GM21528 (cell line): ENCODE measurements around the gene NUCKS1.
"Not testable (repeated sequence)": the region's sequence is repeated elsewhere in the genome, so short reads cannot be mapped to it uniquely, and the experiment has no call there.

Experiments
- ATAC-seq: cut with Tn5 transposase; IDR thresholded peaks from one replicate; pipeline ENCODE4 v1.9.1; 2021; ENCODE audit warnings: mild to moderate bottlenecking, moderate library complexity; ENCODE audit not compliant: unreplicated experiment, low FRiP score

NUCKS1 gene

GRCh38 chr1:205735218-205735617 lies 14.8 kb downstream of the NUCKS1 start:
- ATAC-seq, result no peak

DNA sequence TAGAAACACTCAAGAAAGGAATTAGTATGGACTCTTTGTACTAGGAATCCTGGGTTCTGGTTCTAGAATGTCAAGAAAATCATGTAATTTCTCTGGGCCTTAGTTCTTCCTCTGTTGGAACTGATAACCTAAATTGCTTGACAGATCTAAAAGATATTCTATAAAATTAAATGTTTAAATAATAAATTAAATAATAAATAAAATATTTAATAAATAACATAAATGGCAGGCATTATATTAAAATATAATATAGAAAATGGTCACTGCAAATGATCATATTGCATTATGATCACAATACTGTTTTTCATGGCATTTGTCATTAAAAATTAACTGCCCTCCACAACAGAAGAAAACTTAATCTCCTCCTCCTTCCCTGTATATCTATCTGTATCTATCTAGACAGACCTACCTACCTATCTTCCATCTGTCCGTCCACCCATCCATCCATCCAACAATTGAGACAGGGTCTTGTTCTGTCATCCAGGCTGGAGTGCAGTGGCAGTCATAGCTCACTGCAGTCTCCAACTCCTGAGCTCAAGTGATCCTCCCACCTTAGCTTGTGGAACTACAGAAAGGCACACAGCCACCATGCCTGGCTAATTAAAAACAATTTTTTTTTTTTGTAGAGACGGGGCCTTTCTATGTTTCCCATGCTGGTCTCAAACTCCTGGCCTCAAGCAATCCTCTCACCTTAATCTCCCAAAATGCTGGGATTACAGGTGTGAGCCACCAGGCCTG lies 16.4 kb downstream of the NUCKS1 start:
- ATAC-seq, result no peak

DNA sequence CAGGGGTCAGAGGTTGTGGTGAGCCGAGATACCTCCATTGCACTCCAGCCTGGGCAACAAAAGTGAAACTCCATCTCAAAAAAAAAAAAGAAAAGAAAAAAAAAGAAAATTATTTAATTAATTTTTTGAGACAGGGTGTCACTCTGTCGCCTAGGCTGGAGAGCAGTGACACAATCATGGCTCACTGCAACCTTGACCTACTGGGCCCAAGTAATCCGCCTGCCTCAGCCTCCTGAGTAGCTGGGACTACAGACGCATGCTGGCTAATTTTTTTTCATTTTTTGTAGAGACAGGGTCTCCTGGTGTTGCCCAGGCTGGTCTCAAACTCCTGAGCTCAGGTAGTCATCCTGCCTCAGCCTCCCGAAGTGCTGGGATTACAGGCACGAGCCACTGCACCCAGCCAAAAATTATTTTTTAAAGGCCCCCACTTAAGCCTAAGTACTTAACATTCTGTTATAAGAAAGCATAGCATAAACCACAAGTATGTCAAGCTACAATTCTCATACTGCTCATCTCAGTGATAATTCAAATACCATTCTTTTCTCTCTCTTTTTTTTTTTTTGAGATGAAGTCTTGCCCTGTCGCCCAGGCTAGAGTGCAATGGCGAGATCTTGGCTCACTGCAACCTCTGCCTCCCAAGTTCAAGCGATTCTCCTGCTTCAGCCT lies 19.9 kb downstream of the NUCKS1 start:
- ATAC-seq, result no peak

DNA sequence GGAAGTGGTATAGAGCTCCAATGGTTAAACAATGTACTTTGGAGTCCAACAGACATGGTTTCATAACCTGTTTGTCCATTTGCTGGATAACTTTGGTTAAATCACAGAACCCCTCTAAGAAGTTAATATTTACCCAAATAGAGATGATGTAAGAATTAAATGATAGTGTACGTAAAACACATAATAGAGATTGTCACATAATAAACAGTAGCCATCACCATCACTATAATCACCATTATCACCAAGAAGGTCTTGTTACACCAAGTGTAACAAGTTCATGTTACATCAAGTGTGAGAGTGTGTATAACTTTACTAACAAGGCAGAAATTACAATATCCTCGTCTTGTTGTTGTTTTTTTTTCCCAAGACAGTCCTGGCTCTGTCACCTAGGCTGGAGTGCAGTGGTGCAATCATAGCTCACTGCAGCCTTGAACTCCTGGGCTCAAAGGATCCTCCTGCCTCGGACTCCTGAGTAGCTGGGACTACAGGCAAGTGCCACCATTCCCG lies 23.3 kb downstream of the NUCKS1 start:
- ATAC-seq, result no peak

DNA sequence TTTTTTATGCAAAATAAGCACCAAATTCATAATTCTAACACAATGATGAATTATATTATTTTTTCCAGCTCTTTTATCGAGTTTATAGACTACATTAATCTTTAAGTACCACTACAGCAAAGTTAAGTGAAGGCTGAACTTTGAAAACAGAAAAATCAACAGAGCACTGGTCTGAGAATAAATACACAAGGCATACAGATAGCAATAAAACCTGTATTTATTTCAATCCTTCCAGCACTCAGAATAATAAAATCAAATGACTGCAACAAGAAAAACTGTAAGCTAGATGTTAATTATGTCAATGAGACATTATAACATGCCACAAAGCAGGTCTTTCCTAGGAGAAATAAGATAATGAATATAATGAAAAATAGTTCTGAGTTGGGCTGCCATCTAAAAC lies 24.5 kb downstream of the NUCKS1 start:
- no peak for ATAC-seq

DNA sequence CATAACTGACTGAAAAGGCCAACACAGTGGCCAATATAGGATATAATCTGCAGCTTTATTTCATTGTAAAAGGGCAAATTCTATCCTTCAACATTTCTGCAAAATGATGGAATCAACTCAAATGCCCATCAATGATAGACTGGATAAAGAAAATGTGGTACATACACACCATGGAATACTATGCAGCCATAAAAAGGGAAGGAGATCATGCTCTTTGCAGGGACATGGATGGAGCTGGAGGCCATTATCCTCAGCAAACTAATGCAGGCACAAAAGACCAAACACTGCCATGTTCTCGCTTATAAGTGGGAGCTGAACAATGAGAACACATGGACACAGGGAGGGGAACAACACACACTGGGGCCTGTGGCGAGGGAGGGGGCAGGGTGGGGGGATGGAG lies 29.2 kb downstream of the NUCKS1 start:
- not testable (repeated sequence) for ATAC-seq

DNA sequence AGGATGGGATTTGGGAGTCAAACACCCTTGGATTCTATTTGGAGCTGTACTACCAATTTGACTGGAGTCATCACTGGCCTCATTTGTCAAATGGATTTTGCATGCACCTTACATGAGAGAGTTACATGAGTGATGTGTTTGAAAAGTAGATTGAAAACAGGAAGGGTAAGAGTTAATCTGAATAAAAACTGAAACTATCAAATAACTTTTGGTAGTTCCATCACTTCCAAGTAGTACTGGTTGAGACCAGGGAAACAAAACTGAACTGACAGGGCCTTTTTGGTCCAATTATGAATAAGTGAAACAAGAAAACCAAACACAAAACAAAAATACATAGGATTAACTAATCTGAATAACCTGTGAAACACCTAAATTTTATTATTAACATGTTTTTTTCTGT lies 30.2 kb downstream of the NUCKS1 start:
- ATAC-seq, result no peak

GRCh38 chr1:205719015-205719414 lies 31.0 kb downstream of the NUCKS1 start:
- ATAC-seq, result no peak

- no peak for ATAC-seq
Observed at GRCh38 chr1:205716371-205717132, 33.4 kb downstream of the NUCKS1 start.

- ATAC-seq, result no peak
Observed at GRCh38 chr1:205715628-205716027, 34.4 kb downstream of the NUCKS1 start.

DNA sequence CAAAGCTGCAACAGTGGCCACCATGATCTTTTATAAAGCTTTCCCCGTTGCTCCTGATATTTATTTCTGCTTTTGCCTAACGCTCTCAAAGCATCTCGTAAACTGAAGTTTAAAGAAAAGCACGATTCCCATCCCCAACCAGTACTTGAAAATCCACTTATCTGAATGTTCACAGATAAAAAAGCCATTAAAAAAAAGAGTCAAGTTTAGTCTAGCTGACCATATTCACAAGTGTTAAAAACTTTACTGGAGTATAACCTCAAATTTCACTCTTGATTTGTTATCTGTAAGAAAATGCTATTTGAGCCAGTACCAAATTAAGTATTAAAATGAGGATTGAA lies 35.1 kb downstream of the NUCKS1 start:
- no peak for ATAC-seq

DNA sequence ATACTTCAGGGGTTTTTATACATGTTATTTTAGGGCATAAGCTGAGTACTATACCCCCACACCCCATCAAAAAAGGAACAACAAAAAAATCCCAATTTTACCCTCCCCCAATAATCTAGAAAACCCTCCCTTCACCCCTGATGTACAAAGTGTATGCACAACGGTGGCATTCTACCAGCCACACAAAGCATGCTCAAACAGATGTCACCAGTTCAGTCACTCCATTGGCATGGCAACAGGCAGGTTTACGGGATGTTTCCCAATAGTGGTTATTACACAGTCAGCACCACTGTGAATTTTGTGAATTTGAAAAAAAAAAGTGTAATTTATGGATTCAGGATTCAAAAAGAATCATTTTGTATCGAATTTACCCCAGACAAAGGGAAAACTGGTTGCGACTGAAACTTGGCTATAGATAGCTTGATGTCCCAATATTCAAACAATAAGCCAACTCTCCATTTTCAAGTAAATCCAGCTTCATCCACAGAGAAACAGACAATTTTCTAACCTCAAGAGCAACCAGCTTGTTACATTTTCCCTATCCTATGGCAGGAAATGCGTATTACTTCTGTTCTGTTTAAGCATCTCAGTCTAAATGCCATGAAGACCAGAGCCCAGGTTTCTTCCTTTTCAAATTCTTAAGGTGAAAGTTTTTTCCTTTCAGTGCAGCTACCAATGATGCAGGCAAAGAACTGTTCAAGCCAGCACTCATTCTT lies 35.6 kb downstream of the NUCKS1 start:
- ATAC-seq, result no peak

GRCh38 chr1:205711105-205712048 lies 38.6 kb downstream of the NUCKS1 start:
- ATAC-seq, result no peak

DNA sequence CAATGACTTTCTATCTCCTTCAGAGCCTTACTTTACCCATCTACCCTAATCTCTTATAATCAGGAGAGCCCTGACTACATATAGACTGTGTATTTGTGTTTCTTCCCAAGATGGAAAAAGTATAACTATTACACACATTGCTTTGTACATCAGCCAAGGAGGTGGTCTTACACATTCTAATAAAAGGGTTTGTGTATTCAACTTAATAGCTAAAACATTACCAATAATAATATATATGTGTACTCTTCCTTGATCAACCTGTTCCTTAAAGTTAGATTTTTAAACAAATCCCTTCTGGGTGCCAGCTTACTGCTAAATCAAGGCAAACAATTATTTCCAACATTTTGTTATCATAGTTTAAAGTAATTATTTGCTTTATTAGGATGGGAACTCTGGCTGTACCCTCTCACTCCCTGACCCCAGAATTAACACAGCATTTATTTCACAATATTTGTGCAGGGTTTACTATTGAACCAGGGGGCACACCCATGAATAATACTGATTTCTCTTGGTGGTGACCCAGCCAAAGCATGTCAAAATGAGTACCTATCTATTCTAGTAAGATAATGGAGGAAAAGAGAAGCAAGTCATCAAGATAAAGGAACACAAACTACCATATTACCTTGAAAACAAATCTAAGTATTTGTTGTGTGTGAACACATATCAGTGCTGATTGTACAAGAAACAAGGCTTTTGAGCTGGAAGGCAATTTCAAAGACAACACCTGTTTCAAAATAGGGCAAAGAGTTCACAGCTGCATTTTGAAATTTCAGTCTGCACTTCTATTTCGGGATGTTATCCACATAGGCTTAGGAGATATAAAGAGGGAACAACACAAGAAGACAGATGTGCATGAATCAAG lies 39.5 kb downstream of the NUCKS1 start:
- ATAC-seq, result no peak

- no peak for ATAC-seq
Observed at GRCh38 chr1:205709640-205710039, 40.3 kb downstream of the NUCKS1 start.

- no peak for ATAC-seq
Observed at GRCh38 chr1:205709059-205709398, 41.0 kb downstream of the NUCKS1 start.

GRCh38 chr1:205706601-205707502 lies 43.1 kb downstream of the NUCKS1 start:
- no peak for ATAC-seq

- no peak for ATAC-seq
Observed at GRCh38 chr1:205704903-205705302, 45.1 kb downstream of the NUCKS1 start.
